Activated T-helper 1 cell treated with anti-CD3 and anti-CD28 coated beads, Interleukin-2, amount 50 U/mL, for 16 hours (primary cell): ENCODE measurements around the gene TANGO2.

Experiments used
- DNase-seq, 2 donors: peaks; one replicate each; pipeline ENCODE4 v3.0.0-alpha.2; 2020; ENCODE audit warnings: low read depth in 1 of 2, low spot score in 1 of 2

TANGO2 gene, protein sequence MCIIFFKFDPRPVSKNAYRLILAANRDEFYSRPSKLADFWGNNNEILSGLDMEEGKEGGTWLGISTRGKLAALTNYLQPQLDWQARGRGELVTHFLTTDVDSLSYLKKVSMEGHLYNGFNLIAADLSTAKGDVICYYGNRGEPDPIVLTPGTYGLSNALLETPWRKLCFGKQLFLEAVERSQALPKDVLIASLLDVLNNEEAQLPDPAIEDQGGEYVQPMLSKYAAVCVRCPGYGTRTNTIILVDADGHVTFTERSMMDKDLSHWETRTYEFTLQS

DNA sequence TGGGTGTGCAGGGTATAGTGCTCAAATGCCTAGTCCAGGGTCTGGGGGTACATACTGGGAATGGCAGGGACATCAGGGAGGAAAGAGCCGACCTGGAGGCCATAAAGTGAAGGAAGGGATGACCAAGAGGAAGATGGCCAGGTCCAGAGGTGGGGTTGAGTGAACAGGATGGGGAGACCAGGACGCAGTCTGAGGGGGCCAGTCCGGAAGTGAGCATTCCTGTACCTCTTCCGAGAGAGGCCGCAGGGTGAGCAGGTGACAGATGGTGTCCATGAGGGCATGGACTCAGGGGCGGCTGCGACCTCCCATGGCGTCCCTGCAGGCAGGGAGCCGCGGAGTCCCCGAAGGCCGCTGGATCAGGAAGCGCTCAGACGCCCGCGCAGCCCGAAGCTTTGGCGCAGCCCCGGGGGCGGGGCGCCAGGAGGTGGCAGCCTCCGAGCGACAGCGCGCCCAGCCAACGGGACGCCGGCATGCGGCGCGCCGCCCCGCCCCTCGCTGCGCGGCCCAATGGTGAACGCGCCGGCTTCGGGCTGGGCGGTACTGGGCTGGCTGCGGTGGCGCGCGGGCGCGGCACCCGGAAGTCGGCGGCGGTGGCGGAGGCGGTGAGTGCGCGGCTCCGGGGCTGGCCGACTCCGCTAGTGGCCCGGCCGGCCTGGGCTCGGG lies at the start of gene TANGO2:
Gene TANGO2, plus strand, starts transcription at position 578 of the 663 bp plus-strand sequence. CDS start 15,689 bp downstream, outside the sequence.
- DNase-seq: peak; percentile 81 to 92

DNA sequence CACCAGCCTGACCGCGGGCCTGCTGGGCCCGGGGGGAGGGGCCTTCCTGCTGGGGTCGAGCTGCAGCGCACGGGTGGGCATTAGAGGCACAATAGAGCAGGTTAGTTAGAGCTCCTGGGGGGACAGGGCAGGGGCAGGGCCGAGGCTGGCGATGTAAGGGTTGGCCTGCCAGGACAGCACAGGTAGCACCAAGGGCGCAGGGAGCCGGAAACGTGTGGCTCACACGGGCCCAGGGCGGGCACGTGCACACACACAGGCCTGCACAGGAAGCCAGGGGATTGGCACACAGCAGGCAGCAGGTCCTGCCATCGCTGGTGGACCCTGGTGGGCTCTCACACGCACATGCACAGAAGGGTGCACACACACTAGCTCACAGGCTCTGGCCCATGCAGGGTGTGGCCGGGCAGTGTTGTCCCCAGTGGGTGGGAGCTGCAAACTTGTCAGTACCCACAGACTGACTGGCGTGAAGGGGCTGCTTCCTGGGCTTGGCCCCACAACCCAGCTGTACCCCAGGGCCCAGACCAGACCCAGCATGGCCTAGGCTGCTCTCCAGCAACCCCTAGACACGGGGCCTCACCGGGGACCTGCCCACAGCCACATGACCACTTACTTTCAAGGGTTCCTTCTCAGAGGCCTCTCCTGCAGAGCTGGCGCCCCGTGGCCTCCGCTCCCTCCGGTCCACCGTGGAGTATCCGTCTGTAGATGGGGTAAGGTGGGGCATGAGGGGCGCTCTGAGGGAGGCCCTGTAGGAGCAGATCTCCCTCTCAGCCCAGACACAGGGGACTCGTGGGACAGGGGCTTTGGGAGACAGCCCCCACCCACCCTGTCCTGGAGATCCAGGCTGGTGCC lies 49.4 kb upstream of the TANGO2 start:
- no peak for DNase-seq

DNA sequence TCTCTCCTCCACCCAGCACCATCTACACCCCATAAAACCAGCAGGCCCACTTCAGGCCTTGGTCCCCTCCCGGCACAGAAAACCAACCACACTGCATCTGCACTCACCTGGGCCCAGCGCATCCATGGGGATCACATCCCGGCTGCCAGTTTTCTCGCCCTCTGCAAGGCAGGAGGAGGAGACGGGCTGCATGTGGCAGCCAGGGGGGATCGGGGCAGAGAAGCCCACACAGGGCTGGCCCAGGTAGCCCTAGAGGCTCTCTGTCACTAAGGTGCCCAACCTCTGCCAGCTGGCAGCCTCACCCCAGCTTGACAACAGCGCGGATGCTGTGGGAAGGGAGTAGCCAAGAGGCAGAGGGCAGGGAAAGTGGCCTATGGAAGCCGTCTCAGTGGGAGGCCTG lies 48.7 kb upstream of the TANGO2 start:
- DNase-seq: no peak

DNA sequence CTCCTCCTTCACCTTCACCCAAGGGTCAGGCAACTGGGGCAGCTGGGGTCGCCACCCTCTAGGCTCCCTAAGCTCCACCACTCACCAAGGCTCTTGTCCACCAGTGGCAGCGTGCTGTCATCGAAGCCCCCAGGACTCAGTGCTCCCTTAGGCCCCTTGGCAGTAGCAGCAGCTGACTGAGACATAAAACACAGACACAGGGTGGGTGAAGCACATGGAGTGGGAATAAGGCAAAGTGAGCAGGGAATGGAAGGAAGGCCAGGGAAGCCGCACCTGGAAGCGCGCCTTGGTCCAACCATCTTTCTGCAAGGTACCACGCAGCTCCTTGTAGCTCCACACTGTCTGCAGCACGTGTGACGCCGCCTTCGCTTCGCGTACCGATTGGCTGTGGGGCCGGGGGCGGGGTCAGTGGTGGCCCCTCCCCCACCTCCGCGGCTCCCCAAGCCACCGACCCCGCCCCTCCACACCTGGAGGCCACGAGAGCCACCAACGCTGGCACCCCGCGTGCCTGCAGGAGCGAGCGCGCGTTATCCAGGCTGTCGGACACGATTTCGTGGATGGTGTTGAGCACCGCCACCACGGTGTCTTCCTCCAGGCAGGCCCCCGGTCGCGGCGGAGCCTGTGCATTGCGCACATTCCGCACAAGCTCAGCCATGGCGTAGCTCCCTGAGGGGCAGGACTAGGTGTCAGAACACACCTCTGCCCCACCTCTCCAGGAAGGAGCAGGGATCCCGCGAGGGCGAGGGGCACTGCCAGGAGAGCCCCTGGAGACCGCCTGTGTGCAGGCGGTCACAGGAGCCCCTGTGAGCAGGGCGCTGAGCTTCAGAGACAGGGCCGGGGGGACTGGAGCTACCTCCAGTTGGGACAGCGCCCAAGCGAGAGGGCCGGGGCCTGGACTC lies 48.0 kb upstream of the TANGO2 start:
- no peak for DNase-seq

DNA sequence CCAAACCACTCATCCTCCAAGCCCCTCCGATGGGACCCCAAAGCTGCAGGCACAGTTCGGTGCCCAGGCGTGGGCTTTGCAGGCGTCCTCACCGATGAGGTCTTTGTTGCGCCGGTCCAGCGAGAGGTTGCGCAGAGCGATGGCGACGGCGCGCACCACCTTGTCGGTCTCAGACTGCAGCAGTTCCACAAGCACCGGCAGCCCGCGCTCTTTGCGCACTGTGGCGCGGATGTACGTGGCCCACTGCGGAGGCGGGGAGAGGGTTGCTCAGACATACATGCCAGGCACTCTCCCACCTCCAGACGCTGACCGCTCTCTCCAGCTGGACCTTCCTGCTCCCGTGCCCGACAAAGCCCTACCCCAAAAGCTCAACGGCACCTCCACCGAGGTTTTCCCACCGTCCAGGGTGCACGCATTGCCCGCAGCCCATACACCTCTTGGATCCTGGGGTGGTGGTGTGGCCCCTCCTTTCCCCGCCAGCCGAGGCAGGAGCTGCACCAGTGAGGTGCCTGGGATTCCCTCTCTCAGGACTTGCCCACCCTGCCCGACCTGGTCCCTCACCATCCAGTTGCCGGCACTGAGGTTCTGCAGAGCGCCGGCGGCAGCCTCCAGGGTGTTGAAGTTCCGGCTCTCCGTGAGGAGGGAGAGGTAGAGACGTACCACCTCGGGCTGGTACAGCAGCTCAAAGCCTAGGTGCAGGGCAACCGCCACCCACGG lies 47.2 kb upstream of the TANGO2 start:
- no peak for DNase-seq

DNA sequence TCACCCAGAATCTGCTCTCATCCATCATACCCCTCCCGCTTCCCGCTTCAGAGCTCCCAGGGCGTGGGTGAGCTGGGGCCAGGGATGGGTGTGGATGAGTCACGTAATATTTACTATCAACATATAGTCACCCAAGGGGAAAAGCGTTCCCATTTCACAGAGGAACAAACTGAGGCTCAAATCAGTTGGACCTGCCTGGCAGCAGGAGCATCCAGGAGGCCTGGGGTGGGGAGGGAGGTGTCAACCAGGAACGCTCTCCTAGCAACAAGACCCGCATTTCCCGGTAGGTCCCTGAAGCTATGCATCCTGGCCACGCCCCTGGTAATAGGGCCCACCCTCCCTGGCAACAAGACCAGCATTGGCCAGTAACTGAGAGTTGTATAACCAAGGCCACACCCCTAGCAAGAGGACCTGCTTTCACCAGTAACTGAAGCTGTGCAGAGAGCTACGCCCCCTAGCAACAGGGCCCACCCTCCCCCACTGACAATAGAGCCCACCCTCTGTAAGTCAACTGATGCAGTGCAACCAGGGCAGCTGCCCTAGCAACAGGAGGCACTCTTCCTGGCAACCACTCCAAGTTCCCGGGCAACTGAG lies 46.5 kb upstream of the TANGO2 start:
- no peak for DNase-seq

DNA sequence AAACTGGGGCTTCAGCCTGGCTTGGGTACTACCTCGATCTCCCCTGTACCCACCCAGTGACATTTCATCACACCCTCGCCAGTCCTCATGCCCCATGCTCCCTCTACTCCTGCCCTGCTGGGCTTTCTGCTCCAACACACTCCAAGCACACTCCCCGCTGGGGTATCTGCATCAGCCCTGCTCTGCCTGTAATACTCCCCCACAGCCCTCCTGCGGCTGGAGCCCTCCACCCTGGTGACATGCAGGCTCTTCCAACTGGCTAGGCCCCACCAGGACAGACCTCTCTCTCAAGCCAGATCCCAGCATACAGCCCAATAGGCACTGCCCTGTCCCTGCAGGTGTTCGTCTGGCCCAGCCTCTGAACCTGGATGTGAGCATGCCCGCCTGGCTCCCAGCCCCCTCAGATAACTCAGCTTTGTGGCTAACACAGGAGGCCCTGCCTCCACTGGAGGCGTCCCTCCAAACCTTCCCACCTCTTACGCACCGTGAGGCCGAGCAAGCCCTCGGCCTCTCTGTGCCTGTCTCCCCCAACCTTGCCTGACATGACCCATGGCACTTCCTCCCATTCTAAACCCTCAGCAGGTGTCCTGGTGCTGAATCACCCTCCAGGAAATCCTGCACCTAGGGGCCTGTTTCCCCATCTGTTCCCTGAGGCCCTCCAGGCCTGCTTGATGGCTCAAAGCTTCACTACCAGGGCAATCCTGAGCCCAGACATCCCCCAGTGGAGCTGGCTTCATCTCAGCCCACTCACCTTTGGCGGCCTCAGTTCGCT lies 45.8 kb upstream of the TANGO2 start:
- DNase-seq: no peak

DNA sequence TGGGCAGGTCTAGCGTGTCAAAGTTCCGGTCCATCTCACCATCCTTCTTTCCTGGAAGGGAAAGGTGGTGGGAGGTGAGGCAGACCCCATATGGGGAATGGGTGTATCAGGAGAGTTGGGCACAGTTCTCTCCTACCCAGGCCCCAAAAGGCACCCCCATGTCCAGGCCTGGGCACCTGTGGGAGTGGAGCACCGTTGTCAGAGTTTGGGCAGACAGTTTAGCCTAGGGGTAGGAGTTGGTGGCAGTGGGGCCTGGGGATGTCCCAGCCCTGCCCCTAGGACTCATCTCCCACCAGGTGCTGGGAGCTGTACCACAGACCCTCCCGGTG lies 45.2 kb upstream of the TANGO2 start:
- DNase-seq: no peak

DNA sequence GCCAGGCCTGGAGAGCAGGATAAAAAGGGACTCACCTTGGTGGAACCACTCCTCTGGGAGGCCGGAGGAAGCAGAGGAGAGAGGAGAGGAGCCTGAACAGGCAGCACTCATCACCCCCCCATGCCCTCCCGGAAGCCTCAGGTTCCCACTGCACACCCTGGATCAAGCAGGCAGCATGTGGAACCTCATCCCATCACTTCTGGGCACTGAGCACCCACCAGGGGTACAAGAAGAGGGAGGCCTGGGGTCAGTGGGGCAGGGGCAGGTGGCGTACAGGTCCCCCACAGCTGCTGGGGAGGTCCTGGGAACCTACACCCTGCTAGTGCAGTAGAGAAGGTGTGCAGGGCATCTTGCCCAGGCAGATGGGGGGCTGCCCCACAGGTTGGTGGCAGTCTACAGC lies 44.2 kb upstream of the TANGO2 start:
- DNase-seq: no peak

DNA sequence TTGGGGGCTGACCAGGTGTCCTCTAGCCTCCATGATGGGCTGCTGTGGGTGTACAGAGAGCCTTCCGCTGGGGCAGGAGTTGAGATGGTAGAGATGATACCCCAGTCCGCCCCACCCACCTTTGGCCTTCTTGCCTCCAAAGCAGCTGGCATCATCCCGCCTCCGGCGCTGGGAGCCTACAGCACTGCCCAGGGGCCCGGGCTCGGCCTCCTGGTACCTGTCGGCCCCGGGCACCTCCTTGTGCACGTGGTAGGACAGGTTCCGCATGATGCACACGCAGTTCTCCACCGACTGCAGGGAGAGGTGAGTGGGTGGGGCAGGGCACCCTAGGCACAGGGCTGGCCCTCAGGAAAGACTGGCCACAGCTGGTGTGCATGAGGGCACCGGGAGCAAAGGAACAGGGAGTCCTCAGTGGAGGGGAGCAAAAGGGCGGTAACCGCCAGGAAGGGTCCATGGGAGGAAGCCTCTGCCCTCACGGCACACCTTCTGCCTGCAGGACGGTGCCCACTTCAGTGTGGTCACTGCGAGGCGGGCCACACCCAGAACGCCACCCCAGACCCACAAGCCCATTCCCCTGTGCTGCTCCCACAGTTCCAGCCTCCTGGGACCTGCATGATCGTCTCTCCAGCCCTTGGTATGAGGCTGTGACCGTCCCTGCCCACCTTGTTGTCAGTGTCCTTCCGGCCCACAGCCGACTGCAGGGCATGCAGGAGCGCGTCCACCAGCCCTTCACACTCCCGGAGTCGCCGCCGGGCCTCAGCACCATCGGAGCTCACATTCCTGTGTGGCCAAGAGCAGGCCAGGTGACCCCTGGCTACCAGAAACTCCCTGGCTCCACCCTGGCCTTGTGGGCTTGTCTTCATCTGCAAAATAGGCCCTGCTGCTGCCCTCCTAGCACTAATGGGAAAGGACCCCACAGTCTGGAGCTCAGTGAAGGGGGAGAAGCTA lies 43.3 kb upstream of the TANGO2 start:
- no peak for DNase-seq

DNA sequence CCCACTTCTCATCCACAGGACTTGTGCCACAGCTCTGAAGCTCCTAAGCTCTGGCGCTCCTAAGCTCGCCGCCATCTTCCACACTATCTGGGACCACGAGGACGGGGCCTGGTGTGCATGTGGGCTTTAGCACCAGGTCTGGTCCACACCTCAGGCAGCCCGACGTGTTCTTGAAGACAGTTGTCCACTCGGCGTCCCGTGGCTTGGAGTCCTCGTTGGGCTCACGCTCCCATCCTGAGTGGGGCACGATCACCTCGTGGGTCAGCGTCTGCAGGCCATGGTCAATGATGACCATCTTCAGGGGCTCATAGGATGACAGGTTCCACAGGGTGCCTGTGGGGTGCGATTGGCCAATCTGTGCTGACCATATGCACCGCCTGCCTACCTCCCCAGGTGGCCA lies 42.2 kb upstream of the TANGO2 start:
- DNase-seq: no peak

DNA sequence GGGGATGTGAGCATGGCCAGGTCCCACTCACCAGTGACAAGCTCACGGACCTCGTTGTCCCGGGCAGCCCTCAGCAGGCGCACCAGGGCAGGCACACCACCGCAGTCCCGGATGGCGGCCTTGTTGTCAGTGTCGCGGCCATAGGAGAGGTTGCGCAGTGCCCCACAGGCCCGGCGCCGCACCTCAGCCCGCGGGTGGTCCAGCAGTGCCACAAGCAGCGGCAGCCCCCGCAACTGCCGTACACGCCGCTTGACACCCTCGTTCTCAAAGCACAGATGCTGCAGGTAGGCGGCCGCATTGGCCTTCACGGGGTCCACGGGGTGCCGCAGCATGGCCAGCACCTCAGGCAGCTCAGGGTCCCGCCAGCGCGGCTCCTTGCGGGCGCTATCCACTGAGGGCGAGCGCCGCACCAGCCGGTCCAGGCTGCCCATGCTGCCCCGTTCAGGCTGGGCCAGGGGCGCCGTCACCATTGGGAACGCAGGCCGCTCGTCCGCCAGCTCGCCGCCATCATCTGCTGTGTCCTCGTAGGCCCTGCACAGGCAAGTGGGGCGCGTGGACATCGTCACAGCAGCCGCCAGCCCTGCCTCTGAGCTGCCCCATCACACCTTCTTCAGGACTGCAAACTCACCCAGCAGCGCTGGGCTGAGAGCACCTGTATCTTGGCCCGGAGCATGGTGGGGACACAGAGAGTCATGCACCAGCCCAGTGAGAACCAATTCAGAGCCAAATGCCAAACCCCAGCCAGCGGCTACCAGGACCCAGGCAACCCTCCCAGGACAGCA lies 41.0 kb upstream of the TANGO2 start:
- no peak for DNase-seq

DNA sequence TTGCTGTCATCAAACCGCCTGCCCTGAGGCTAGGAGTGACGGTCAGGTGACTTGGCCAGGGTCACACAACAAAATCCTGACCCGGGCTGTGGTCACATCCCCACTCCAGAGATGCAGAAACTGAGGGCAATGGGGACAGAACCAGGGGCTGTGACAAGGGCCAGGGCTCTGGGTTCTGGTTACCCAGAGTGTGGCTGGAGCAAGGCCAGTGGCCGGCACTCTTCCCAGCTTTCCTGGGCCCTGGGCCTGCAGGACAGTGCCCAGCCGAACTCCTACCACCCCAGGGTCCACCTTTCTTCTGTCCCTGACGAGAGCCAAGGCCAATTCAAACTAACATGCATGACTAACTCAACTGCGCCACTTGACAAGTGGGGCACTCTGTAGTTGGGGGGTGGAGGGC lies 40.1 kb upstream of the TANGO2 start:
- DNase-seq: no peak

DNA sequence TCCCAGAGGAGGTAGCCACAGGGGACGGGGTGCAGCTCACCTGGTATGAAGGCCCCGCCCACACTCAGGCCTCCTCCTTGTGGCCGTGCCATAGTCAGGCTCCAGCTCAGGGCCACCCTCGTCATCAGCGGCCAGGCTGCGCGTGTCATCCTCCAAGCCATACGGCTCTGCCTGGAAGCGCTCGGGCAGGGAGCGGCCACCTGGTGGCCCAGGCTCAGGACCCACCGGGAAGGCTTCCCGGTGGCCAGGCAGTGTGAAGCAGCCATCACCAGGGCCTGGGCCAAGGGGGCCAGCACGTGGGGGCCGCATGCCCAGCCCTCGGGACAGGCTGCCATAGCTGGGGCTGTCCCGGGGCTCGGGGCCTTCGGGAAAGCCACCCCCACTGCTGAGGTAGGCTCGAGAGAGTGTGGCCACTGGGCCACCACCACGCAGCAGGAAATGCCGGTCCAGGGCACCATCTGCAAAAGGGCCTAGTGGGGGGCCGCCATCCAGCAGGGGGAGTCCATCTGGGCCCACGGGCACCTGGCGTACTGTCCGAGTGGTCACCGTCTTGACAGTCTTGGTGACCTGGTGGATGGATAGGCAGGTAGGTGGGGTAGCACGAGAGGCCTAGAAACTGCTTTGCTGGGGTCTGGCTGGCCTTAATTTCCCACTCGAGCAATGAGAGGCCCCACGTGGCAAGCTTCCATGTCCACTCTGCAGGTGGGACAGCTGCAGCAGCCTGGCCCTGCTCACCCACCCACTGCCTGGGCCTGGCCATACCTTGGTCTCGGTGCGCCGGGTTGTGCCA lies 39.5 kb upstream of the TANGO2 start:
- DNase-seq: no peak

DNA sequence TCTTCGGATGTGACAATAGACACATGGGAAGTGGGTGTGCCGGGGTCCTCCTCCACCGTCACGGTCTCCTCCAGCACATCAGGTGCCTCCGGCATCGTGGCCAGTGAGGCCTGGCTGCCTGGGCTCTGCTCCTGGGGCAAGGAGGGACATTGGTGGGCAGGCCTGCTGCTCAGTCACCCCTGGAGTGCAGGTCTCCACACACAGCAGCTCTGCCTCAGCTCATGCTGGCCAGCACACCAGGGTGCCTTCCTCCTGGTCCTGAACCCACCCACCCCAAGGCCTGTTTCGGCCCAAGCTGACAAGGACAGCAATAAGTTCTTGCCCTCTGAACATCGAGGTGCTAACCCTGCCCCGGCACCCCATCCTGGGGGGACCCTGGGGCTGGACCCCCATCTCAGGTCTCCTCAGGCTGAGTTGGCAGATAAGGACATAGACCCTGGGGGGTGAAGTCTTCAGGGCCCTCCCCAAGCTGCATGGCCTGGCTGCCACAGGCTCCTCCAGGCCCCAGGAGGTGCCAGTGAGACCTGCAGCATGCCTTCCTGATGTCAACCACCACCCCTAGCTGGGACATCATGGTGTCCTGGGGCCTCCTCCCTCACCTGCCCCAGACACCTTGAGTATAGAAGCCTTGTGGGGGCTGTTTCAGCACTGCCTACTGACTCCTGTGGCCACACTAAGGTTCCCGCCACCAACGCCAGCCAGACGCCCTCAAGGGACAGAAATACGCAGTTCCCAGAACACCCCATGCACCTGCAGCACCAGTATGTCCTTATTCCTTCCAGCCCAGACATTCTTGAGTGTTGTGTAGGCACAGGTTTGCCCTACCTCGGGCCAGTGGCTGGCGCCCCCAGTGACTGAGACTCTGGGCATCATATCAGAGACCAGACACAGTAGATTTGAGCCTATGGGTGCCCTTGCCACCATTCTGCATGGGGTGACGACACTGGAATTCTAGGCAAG lies 38.7 kb upstream of the TANGO2 start:
- no peak for DNase-seq
